Measurements from ENCODE around the gene VPS13C. TPM values are rescaled to one million over a fixed set of nuclear protein-coding genes. Genes with fewer than 3 reads are reported as not detected.

Gene VPS13C
- polyA plus RNA-seq, 3 donors: 12.0 to 32.2 (median 18.4) TPM

DNA sequence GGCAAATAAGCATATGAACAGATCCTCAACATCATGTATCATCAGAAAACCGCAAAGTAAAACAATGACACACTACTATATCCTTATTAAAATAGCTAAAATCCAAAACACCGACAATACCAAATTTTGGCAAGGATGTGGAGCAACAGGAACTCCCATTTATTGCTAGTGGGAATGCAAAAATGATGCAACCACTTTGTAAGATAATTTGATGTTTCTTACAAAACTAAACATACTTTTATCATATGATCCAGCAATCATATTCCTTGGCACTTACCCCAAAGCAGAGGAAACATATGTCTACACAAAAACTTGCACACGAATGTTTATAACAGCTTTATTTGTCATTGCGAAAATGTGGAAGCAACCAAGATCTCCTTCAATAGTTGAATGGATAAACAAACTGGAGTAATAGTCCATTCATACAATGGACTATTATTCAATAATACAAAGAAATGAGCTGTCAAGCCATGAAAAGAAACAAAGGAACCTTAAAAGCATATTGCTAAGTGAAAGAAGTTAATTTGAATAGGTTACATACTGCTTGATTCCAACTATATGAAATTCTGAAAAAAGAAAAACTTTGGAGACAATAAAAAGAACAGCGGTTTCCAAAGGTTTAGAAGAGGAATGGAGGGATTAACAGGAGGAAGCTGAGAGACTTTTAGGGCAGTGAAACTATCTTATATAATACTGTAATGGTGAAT lies 172.0 kb downstream of the VPS13C start:
- TF ChIP-seq, protein P1, sequence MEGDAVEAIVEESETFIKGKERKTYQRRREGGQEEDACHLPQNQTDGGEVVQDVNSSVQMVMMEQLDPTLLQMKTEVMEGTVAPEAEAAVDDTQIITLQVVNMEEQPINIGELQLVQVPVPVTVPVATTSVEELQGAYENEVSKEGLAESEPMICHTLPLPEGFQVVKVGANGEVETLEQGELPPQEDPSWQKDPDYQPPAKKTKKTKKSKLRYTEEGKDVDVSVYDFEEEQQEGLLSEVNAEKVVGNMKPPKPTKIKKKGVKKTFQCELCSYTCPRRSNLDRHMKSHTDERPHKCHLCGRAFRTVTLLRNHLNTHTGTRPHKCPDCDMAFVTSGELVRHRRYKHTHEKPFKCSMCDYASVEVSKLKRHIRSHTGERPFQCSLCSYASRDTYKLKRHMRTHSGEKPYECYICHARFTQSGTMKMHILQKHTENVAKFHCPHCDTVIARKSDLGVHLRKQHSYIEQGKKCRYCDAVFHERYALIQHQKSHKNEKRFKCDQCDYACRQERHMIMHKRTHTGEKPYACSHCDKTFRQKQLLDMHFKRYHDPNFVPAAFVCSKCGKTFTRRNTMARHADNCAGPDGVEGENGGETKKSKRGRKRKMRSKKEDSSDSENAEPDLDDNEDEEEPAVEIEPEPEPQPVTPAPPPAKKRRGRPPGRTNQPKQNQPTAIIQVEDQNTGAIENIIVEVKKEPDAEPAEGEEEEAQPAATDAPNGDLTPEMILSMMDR (IDR thresholded peaks at IDR 0.05): no peak
- Mint-ChIP-seq H3K4me3 (no peak overlapping the region), H3K27ac (no peak overlapping the region), H3K9me3 (peaks cover 4 to 10% (median 8%) of the 10 kb centered on the region in 7 donors), H3K36me3 (peaks cover 69 to 73% of the 10 kb centered on the region in 2 donors), H3K4me1 (no peaks in the 10 kb centered on the region), H3K27me3 (ENCODE audit: low read depth in 3 of 3) (no peaks in the 10 kb centered on the region)
- no CpG with 5 or more reads among the region's 5 CpGs for WGBS (ENCODE audit: insufficient coverage)
- H2AFZ ChIP-seq (ENCODE audit: insufficient read depth, low read depth, low read length, poor library complexity, severe bottlenecking): no peak overlapping the region
- peaks cover 71 to 88% of the 10 kb centered on the region in 2 donors for H3K36me3 ChIP-seq (replicated peaks in 1 of 2; ENCODE audit: control insufficient read depth in 1 of 2, insufficient read depth in 2 of 2, low read length in 2 of 2)
- H3K27ac ChIP-seq (ENCODE audit: low read depth in 1 of 2, low read length in 2 of 2): no peak overlapping the region
- peaks cover 22% of the 10 kb centered on the region for H4K20me1 ChIP-seq (ENCODE audit: insufficient read depth, low read length)
- no peaks in the 10 kb centered on the region for H3K79me2 ChIP-seq (ENCODE audit: insufficient read depth, low read length)
- no peak overlapping the region for H3K4me3 ChIP-seq (replicated peaks in 1 of 3; ENCODE audit: low read depth in 2 of 3, low read length in 3 of 3)
- no peaks in the 10 kb centered on the region for H3K4me1 ChIP-seq (ENCODE audit: control insufficient read depth in 1 of 2, insufficient read depth in 2 of 2, low read length in 2 of 2)
- no peak overlapping the region for H3K9ac ChIP-seq (ENCODE audit: insufficient read depth, low read length, poor library complexity, severe bottlenecking)
- no peak for DNase-seq
- intact Hi-C loops (cut with micrococcal nuclease): no loop called here
- no peak overlapping the region for H3K4me2 ChIP-seq (replicated peaks; ENCODE audit: extremely low read depth, low read length, poor library complexity, severe bottlenecking)
- H3K9me3 ChIP-seq (replicated peaks in 1 of 2; ENCODE audit: control insufficient read depth in 1 of 2, insufficient read depth in 1 of 2, low read length in 2 of 2): peaks cover 0 to 8% of the 10 kb centered on the region in 2 donors
- H3K27me3 ChIP-seq (ENCODE audit: control insufficient read depth in 2 of 2, insufficient read depth in 2 of 2, low read length in 2 of 2): no peaks in the 10 kb centered on the region

DNA sequence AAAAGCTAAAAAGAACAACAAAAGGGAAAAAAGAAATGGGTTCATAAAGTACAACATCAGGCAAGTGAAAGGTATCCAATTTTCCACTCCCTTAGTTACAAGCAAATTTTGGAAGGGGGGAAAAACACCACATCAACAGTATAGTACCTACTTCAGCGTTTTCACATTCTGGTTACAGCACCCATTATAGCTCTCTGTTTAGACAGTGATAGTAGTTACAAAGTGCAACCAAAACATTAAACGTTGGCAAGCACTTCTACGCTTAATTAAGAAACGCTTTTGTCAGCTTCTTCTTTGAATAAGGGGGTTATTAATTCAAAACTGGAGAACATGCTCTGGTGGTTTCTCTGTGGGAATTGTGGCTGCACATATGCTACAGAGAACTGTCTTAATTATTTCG lies 180.2 kb downstream of the VPS13C start:
- H3K36me3 Mint-ChIP-seq: peaks cover 65 to 66% of the 10 kb centered on the region in 2 donors

More for the DNA sequence above, 180.2 kb downstream of the VPS13C start:
- Mint-ChIP-seq H3K27me3 (ENCODE audit: low read depth in 3 of 3) (no peaks in the 10 kb centered on the region), H3K4me1 (no peaks in the 10 kb centered on the region), H3K4me3 (no peak overlapping the region), H3K27ac (no peak overlapping the region), H3K9me3 (no peaks in the 10 kb centered on the region)
- Histone ChIP-seq H3K27ac (ENCODE audit: low read depth in 1 of 2, low read length in 2 of 2) (no peak overlapping the region), H3K4me1 (ENCODE audit: control insufficient read depth in 1 of 2, insufficient read depth in 2 of 2, low read length in 2 of 2) (no peaks in the 10 kb centered on the region), H3K36me3 (replicated peaks in 1 of 2; ENCODE audit: control insufficient read depth in 1 of 2, insufficient read depth in 2 of 2, low read length in 2 of 2) (peaks cover 76 to 91% of the 10 kb centered on the region in 2 donors), H3K9ac (ENCODE audit: insufficient read depth, low read length, poor library complexity, severe bottlenecking) (no peak overlapping the region), H2AFZ (ENCODE audit: insufficient read depth, low read depth, low read length, poor library complexity, severe bottlenecking) (no peak overlapping the region), H3K27me3 (ENCODE audit: control insufficient read depth in 2 of 2, insufficient read depth in 2 of 2, low read length in 2 of 2) (no peaks in the 10 kb centered on the region), H3K4me2 (replicated peaks; ENCODE audit: extremely low read depth, low read length, poor library complexity, severe bottlenecking) (no peak overlapping the region), H3K9me3 (replicated peaks in 1 of 2; ENCODE audit: control insufficient read depth in 1 of 2, insufficient read depth in 1 of 2, low read length in 2 of 2) (no peaks in the 10 kb centered on the region), H3K4me3 (replicated peaks in 1 of 3; ENCODE audit: low read depth in 2 of 3, low read length in 3 of 3) (no peak overlapping the region), H4K20me1 (ENCODE audit: insufficient read depth, low read length) (no peaks in the 10 kb centered on the region), H3K79me2 (ENCODE audit: insufficient read depth, low read length) (no peaks in the 10 kb centered on the region)
- intact Hi-C loops (cut with micrococcal nuclease): no loop called here
- TF ChIP-seq, protein P1 (IDR thresholded peaks at IDR 0.05): no peak
- WGBS (ENCODE audit: insufficient coverage): no CpG with 5 or more reads among the region's 5 CpGs
- DNase-seq: no peak

Data from CD14-positive monocyte (primary cell).